T-helper 1 cell (primary cell): ENCODE results near the gene ABHD11.

ENCODE experiments used
- DNase-seq, 5 donors: peaks; one replicate each; pipeline ENCODE4 v3.0.0-alpha.2; 2012 to 2020

Gene ABHD11

DNA sequence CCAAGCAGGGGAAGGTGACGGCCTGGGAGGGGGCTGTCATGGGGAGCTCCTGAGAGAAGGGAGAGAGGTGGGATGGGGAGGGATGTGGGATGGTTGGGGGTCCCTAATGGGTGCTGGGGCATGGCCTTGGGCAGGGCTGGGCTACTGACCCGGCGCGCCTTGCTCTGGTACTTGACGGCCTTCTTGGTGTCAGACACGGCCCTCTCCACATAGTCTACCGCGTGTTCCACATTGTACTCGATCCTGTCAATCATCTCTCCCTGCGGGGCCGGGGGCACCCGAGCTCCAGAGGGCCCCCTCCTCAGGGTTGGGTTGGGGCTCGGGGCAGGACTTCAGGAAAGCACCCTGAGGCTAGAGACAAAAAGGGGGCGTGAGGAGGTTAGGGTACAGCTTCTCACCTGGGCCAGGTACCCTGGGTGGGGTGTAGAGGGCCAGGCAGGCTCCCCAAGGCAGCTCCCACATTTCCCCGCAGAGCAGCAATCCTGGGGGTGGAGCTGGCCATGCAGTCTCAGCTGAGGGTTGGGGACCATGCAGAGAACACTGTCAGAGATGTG lies 37.9 kb downstream of the ABHD11 start:
- no peak for DNase-seq

- DNase-seq: no peak
These were observed 38.6 kb downstream of the ABHD11 start for GRCh38 chr7:73700069-73700423.

DNA sequence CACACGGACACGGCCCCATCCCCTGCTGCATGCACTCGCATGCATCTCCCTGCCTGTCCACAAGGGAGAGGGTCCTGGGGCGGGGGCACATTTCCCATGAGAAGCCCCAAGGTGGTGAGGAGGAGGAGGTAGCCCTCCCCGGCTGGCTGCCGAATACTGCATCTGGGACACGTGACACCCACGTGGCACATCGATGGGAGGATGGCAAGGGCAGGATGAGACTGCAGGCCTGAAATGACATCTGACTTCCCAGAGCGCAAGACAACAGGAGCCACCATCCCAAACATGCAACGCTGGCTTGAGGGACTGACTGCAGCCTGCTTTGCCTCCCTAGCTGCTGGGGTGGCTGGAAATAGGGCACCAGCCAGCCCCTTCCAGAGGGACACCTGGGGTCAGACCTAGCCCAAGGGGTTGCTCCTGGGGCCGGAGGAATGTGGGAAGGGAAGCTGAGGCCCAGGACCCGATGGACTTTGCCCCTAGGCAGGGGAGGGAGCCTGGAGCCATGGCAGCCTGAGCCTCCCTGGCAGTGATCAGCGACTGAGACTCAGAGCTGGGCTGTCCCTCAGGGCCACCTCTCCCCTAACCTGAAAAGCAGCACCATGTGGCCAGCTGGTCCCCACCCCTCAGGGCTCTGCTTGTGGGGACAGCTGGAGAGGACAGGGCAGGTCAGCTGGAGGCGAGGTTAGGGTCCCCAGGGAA lies 39.1 kb downstream of the ABHD11 start:
- no peak for DNase-seq

GRCh38 chr7:73698410-73698809 lies 40.2 kb downstream of the ABHD11 start:
- no peak for DNase-seq

- no peak for DNase-seq
These were observed 42.2 kb downstream of the ABHD11 start for GRCh38 chr7:73696372-73696771.

GRCh38 chr7:73690646-73691045 lies 48.0 kb downstream of the ABHD11 start:
- DNase-seq: no peak

DNA sequence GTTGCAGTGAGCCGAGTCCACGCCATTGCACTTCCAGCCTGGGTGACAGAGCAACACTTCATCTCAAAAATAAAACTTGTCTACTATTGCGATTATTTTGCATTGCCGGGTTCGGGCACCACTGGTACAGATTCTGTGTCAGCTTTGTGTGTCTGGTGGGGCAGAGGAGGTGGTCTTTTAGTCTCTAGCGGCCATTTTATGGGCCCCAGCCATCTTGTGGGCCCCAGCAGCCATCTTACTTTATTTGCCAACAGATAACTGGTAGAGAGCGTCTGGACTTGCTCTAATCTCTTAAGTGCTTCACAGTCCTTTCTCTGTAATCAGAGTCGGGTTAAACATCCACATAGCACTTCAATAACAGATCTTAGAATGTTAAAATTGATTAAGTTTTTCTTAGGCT lies 50.3 kb downstream of the ABHD11 start:
- no peak for DNase-seq
